Anterior cingulate cortex (tissue), 58 donors: ENCODE data around the gene PTGR2.
"Not testable (repeated sequence)": the region's sequence is repeated elsewhere in the genome, so short reads cannot be mapped to it uniquely, and the experiment has no call there.

Source experiments
- DNase-seq, 58 donors: peaks; one replicate each; lab custom pipeline; 2025; lab: John Stamatoyannopoulos, UW

The PTGR2 gene

DNA sequence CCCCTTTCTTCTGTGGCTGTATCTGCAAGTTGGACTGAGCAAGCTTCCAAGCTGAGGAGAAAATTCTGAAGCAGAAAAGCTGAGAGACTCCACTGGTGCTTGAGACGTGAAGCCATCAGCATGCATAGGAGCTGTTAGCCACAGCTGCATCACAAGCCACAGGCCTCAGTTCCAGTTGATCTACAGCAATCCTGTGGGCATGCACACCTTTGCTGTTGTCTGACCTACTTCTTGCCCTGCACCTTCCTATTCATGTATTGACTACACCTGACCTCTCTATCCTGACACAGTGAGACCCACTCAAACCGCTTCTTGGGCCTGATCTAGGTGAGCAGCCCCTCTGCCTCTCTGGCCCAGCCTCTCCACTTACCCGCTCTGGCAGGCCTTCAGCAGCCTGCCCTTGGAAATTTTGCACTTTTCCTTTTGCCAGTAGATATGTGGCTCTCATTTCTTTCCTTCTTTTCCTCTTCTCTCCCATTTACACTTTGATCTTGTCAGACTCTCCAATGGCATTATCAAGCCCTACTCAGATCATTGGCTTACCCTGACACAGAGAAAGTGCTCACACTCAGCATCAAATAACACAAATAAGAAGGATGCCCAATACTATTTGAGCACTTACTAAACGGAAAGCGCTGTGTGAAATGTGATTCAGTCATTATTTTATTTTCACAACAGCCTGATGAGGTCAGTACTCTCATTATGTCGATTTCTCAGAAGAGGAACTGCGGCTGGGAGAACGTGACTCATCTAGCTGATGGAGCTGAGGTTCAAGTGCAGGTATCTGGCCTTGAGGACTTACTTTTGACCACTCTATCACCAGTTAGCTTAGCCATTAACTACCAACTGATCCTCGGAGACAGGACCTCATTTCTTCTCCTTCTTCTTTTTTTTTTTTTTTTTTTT, 21.9 kb upstream of the PTGR2 start:
- no peak for DNase-seq

DNA sequence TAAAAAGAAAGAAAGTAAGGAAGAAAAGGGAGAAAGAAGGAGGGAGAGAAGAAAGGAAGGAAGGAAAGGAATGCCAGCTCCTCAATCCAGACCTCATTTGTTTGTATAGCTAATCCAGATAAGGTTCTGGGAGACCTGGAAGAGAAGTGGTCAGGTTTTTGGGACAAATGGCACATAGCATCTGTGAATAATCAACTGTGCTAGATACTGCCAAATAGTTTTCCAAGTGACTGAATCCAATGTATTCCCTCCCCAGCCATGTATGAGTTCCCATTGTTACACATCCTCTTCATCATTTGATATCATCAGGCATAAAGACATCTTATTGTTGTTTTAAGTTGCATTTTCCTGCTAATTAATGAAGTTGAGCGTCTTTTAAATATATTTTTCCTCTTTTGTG, 18.6 kb upstream of the PTGR2 start:
- DNase-seq, result no peak

DNA sequence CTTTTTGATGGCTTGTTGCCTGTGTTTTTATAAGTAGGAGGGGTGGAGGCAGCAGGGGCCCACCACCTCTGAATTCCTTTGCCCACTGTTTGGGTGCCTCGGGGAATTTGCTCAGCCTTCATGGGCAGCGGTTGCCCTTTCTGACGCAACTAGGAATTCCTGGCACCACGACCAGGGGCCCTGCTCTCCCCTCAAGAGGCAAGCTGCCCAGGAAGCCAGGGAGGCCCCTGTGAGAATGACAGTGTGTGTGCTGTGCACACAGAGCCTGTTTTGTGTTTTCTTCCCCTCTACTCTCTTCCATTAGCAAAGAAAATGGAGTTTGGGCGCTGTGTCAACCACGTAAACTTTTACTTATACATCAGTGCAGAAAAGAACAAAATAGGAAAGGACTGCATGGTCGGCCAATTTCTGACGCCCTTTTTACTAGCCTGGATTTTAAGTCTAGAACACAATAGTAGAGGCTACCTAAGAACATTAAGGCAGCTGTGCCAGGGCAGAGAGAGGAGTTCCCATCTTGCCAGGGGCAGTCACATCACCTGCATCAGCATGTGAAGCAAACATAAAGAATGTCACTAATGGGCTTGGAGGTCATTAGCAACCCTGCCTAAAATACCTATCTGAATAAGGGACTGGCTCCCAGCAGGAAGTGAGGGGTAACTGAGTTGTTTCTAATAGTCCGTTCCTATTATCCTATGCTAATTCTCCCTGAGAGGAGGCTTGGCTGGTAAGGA, 17.9 kb upstream of the PTGR2 start:
- DNase-seq, result peak in 34 of 58 donors; percentile 1 to 60 (median 26)

DNA sequence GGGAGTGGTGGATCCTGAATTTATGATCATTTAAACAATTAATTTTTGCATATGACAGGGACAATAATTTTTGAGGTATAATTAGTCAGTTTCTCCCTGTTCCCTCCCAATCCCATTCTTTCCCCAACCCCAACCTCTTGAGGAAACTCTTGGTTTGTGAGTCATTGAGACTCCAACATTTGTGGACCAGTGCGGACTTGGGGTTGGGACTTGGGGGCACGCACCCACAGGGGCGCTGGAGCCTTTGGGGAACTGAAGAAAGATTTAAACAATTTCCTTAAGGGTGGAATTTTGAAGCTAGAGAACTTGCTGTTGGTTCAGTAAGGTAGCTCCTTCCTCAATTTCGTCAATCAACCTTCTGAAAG, 17.4 kb upstream of the PTGR2 start:
- no peak for DNase-seq

DNA sequence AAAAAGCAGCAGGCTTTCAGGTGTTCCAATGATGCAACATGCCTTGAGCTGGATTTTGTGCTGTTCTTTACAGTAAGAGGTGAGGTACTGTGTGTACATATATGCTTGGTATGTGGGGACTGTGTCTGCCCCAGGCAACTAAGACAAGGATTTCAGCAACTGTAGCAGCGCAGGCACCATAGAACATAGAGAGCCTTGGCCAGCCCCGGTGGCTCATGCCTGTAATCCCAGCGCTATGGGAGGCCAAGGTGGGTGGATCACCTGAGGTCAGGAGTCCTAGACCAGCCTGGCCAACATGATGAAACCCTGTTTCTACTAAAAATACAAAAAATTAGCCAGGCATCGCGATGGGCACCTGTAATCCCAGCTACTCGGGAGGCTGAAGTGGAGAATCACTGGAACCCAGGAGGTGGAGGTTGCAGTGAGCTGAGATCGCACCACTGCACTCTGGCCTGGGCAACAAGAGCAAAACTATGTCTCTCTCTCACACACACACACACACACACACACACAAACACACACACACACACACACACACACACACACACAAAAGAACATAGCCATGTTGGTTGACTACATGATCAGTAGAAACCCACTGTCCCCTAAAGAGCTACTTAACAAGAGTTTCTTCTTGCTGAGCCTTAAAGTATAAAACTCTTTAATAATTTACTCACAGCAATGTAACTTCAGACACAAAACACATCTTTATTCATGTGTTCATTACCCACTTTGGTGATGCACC, 13.2 kb upstream of the PTGR2 start:
- DNase-seq, result not testable (repeated sequence)

DNA sequence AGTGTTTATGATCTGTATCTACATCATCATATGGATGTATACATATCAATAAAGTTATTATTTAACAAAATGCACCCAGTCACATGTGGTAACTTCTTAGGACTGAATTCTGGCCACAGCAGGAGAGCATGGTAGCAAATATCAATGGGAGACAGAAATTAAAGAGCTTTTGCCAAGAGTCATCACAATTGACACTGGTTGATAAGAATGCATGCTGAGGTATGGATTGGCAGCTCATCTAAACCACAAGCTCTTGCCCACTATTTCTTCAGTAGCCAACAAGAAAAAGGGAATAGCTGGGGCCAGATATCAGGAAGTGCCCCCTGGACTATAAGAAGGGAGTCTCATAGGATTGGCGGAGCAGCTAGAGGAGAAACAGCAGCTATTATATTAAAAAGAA, 9.4 kb upstream of the PTGR2 start:
- DNase-seq, result no peak

DNA sequence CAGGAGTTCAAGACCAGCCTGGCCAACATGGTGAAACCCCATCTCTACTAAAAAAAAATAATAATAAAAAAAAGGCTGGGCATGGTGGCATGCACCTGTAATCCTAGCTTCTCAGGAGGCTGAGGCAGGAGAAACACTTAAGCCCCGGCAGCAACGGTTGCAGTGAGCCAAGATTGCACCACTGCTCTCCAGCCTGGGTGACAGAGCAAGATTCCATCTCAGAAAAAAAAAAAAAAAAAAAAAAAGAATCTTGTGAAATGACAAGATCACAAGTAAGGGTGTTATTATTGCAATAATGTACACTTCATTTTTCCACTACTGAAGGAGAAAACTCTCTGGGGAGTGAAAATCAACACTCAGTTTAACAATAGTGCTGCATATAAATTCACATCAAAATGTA, 8.8 kb upstream of the PTGR2 start:
- no peak for DNase-seq

DNA sequence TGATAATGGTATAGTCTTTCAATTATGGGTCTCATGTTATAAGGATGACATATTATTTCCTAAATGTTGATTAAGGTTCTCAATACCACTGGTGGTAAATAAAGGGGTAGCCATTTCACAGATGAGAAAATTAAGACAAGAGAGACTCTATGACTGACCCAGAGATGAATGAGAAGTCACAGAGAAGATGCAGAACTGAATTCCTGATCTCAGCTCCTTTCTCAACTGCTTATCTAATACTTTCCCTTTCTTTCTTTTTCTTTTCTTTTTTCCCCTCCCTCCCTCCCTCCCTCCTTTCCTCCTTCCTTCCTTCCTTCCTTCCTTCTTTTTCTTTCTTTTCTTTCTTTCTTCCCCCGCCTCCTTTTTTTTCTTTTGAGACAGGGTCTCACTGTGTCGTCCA, 8.3 kb upstream of the PTGR2 start:
- DNase-seq, result no peak

DNA sequence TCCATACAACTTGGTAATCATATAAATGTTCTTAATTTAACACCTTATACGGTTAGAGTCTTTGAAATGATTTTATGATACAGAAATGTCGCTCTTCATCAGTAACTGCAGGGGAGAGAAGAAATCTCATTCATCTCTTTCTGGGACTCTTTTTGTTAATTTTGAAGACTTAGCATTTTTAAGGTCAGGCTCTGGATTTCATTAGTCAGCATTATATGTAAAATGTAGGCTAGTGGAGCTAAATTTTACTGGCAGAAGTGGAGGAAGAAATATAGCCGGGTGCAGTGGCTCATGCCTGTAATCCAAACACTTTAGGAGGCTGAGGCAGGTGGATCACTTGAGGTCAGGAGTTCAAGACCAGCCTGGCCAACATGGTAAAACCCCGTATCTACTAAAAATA, 4.7 kb upstream of the PTGR2 start:
- no peak for DNase-seq

DNA sequence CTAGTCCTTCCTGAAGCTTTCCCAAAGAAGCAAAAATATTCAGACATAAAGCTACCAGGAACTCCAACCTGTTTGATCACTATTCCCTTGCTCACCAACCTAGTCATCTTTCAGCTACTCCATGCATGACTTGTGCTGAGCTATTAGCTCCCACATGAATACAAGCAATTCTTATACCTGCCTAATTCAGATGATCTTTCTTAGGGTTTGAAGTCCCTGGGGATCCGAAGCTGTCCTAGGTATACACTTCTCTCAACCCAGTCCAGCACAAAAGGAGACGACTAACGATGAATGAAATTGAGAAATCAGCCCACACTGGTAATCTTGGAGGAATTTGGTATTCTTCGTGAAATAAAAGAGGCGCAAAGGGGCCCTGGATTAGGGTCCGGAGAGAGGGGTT, 631 bp upstream of the PTGR2 start:
- DNase-seq, result no peak

DNA sequence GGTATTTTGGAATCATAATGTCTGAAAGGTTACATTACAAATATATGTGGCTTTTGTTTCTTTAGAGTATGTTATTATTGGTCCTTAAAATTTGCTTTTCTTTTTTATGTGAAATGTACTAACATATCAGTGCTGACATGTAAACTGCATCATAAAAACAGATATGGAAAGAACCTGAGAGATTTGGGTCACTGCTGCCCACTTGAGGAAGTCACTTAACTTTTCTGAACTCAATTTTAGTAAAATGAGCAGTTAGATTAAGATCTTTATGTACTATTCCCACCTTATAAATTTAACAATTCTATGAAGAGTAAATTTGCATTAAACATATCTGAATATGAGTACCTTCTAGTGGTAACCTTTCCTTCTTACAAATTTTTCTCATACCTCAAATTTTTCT, 7.5 kb downstream of the PTGR2 start:
- DNase-seq, result no peak

DNA sequence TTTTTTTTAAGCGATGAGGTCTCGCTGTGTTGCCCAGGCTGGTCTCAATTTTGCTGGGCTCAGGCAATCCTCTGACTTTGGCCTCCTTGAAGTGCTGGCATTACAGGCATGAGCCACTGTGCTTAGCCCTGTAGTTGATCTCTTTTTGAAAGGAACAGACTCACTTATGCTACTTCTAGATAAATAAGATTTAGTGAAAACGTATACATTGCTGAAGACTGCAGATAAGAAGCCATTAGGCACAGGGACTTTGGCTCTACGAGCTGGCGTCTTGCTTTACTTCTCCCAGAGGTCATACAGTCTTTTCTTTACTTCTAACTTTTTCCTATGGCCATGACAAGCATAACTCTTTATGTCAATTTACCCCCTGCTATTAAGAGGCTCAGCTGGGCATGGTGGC, 9.4 kb downstream of the PTGR2 start:
- no peak for DNase-seq

DNA sequence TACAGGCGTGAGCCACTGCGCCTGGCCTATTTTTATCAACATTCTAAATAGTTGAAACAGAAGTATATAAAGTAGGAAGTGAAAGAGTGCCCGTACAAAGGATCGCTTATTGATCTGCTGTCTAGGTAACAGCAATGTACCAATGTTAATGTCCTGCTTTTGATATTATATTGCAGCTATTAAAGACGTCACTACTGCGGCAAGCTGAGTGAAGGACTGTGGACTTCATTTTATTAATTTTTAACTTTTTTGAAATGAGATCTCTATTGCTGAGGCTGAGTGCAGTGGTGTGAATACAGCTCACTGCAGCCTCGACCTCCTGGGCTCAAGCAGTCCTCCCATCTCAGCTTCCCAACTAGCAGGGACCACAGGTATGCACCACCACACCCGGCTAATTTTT, 10.8 kb downstream of the PTGR2 start:
- DNase-seq, result no peak

DNA sequence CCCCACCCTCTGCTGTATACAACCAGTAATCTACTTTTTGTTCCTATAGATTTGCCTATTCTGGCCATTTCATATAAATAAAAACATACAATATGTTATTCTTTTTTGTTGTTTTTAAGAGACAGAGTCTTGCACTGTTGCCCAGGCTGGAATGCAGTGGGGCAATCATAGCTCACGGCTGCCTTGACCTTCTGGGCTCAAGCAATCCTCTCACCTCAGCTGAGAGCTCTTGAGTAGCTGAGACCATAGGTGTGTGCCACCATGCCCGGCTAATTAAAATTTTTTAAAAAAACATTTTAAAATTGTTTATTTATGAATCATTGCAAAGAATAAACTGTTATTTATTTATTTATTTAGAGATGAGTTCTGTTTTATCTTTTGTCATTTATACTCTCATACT, 11.6 kb downstream of the PTGR2 start:
- no peak for DNase-seq

DNA sequence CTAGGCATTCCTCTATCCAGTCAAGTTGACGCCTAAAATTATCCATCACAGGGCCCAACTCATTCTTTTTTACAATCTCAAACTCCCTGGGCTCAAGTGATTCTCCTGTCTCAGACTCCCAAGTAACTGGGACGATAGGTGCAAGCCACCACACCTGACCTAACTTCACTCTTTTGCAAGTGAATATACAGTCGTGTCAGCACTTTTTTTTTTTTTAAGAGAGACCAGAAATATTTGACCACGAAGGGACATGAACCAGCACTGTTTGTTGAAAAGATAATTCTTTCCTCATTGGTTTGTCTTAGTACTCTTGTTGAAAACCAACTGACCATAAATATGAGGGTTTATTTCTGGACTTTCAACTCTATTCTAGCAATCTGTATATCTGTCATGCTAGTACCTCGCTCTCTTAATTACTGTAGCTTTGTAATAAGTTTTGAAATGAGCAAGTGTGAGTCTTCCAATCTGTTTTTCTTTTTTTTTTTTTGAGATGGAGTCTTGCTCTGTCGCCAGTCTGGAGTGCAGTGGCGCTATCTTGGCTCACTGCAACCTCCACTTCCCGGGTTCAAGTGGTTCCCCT, 14.0 kb downstream of the PTGR2 start:
- no peak for DNase-seq

DNA sequence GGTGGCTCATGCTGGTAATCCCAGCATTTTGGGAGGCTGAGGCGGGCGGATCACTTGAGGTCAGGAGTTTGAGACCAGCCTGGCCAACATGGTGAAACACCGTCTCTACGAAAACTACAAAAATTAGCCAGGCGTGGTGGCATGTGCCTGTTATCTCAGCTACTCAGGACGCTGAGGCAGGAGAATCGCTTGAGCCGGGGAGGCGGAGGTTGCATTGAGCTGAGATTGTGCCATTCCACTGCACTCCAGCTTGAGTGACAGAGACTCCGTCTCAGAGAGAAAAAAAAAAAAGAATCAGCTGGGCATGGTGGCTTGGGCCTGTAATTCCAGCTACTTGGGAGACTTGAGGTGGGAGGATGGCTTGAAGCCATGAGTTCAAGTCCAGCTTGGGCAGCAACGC, 18.1 kb downstream of the PTGR2 start:
- not testable (repeated sequence) for DNase-seq

DNA sequence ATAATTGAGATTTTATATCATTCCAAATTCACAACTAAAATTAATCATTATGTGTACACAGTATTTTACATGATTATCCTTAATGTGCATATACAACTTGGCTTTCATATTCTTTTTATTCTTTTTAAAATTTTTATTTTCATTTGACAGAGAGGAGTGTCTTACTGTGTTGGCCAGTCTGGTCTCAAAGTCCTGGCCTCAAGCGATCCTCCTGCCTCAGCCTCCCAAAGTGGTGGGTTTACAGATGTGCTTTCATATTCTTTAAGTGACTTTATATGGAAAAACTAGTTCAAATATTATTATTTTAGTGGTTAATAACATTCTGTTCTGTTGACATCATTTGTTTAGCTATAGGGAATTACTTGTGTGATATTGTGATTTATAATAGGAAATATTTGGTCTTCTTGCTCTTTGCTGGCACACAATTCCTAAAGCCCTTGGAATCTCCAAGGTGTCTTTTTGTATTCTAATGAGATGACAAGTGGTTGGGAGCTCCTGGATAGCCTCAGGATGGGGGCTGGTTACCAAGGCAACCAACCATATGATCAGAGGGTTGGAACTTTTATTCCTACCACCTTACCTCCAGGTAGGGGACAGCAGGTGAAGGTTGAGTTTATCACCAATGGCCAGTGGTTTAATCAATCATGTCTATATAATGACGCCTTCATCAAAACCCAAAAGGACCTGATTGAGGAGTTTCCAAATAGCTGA, 19.0 kb downstream of the PTGR2 start:
- DNase-seq, result no peak

DNA sequence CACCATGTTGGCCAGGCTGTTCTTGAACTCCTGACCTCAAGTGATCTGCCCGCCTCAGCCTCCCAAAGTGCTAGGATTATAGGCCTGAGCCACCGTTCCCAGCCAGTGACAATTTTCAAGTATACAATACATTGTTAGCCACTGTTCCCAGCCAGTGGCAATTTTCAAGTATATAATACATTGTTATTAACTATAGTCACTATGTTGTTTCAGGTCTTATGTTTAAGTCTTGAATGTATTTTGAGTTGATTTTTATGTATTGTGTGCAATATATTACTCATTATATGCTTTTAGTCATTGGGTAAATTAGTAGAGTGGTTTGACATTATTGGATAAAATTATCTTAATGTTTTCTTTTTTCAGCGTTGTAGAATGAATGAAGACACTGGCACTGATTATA, 22.0 kb downstream of the PTGR2 start:
- no peak for DNase-seq

DNA sequence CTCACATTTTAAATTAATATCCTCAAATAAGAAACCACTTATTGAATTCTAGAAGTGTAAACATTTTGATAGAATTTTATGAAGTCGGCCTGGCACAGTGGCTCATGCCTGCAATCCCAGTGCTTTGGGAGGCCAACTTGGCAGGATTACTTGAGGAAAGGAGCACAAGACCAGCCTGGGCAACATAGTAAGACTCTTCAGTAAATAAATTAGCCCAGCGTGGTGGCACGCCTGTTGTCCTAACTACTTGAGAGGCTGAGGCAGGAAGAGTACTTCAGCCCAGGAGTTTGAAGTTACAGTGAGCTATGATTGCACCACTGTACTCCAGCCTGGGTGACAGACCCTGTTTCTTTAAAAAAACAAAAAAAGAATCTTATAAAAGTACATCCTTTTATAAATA, 26.2 kb downstream of the PTGR2 start:
- peak in 1 of 58 donors; percentile 3 for DNase-seq

DNA sequence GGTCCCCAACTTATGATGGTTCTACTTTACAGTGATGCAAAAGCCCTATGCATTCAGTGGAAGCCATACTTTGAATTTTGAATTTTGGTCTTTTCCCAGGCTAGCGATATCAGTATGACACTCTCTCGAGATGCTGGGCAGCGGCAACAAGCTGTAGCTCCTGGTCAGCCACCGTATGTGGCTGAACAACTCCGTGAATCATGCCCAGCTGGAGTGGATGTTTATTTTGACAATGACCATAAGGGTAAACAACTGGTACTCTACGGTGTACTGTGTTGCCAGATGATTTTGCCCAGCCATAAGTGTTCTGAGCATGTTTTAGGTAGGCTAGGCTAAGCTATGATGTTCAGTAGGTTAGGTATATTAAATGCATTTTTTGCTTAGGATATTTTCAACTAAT, 26.8 kb downstream of the PTGR2 start:
- no peak for DNase-seq
